Muscle of leg (tissue), 11 donors: ENCODE results near the gene TSPAN31. TPM values are rescaled to one million over a fixed set of nuclear protein-coding genes. Genes with fewer than 3 reads are reported as not detected.
A peak's percentile ranks its signal among the peaks of the same experiment; 100 is the strongest.

Experiments used
- DNase-seq: peaks from one replicate; pipeline ENCODE4 v3.0.0; 2013
- H3K27ac ChIP-seq: one replicate; pipeline ENCODE4 v1.5.1; 2013; ENCODE audit warnings: mild to moderate bottlenecking, low read length, control low read depth
- H3K27me3 ChIP-seq: one replicate; pipeline ENCODE4 v1.6.1; 2013; ENCODE audit warnings: low read length; ENCODE audit not compliant: control insufficient read depth, insufficient read depth
- H3K36me3 ChIP-seq: one replicate; pipeline ENCODE4 v1.6.1; 2013; ENCODE audit warnings: low read length; ENCODE audit not compliant: control insufficient read depth, insufficient read depth
- H3K4me1 ChIP-seq: one replicate; pipeline ENCODE4 v1.6.1; 2013; ENCODE audit warnings: low read length; ENCODE audit not compliant: control insufficient read depth, insufficient read depth
- H3K4me3 ChIP-seq: one replicate; pipeline ENCODE4 v1.5.1; 2013; ENCODE audit warnings: low read length, control low read depth
- H3K9me3 ChIP-seq: replicated peaks from 2 replicates; pipeline ENCODE4 v1.6.1; 2013; ENCODE audit warnings: low read depth, low read length; ENCODE audit not compliant: control insufficient read depth
- WGBS: methylation state at CpG from one replicate; pipeline ENCODE4 v1.1.5; 2013; ENCODE audit warnings: missing lambda C conversion rate; ENCODE audit not compliant: insufficient coverage; 5-methylcytosine and 5-hydroxymethylcytosine counted together
- polyA plus RNA-seq, 8 donors: library from polyadenylated mRNA; unstranded; fragments of 120-200 nt; gene quantifications; one replicate each; pipeline versions ENCODE4 v1.2.1 to v1.2.3, GENCODE V29; 2013; ENCODE audit warnings: inconsistent platforms in 1 of 8, low replicate concordance in 1 of 8; ENCODE audit not compliant: insufficient read length in 8 of 8, insufficient read depth in 1 of 8
- total RNA-seq: library from RNA; stranded (reverse); fragments of 120-200 nt; gene quantifications from one replicate; pipeline ENCODE4 v1.2.4, GENCODE V29; 2013

The TSPAN31 gene
- total and polyA plus RNA-seq, 9 donors: 26.3 to 52.5 (median 45.0) TPM

- Histone ChIP-seq H3K4me3 (no peak overlapping the region), H3K36me3 (peaks cover 12% of the 10 kb centered on the region), H3K4me1 (peaks cover 23% of the 10 kb centered on the region), H3K27ac (no peak overlapping the region), H3K27me3 (peaks cover 21% of the 10 kb centered on the region), H3K9me3 (no peaks in the 10 kb centered on the region)
- peak; percentile 29 for DNase-seq
- WGBS: 41% methylated on average over 13 of the region's 21 CpGs
Observed at GRCh38 chr12:57727758-57728395, 17.0 kb upstream of the TSPAN31 start.

- Histone ChIP-seq H3K4me3 (no peak overlapping the region), H3K4me1 (peaks cover 37% of the 10 kb centered on the region), H3K36me3 (peaks cover 14% of the 10 kb centered on the region), H3K27ac (no peak overlapping the region), H3K27me3 (peaks cover 23% of the 10 kb centered on the region), H3K9me3 (no peaks in the 10 kb centered on the region)
- no peak for DNase-seq
- 50% methylated on average over 3 of the region's 5 CpGs for WGBS
Observed at GRCh38 chr12:57729321-57729844, 15.5 kb upstream of the TSPAN31 start.

- H3K27ac ChIP-seq: no peak overlapping the region
- WGBS: 78% methylated on average over 10 of the region's 13 CpGs
- no peak for DNase-seq
- H3K27me3 ChIP-seq: peaks cover 25% of the 10 kb centered on the region
- H3K4me1 ChIP-seq: peaks cover 48% of the 10 kb centered on the region
- no peaks in the 10 kb centered on the region for H3K9me3 ChIP-seq
- H3K36me3 ChIP-seq: peaks cover 14% of the 10 kb centered on the region
- H3K4me3 ChIP-seq: no peak overlapping the region
Observed at GRCh38 chr12:57730336-57731067, 14.3 kb upstream of the TSPAN31 start.

- Histone ChIP-seq H3K4me1 (peaks cover 51% of the 10 kb centered on the region), H3K36me3 (peaks cover 14% of the 10 kb centered on the region), H3K4me3 (no peak overlapping the region), H3K27me3 (peaks cover 31% of the 10 kb centered on the region), H3K9me3 (no peaks in the 10 kb centered on the region), H3K27ac (no peak overlapping the region)
- WGBS: 90% methylated on average over 13 of the region's 19 CpGs
- DNase-seq: no peak
Observed at GRCh38 chr12:57731411-57732080, 13.3 kb upstream of the TSPAN31 start.

- no peak for DNase-seq
- H3K27ac ChIP-seq: no peak overlapping the region
- H3K4me1 ChIP-seq: peaks cover 51% of the 10 kb centered on the region
- H3K4me3 ChIP-seq: no peak overlapping the region
- no CpG with 5 or more reads among the region's 4 CpGs for WGBS
- no peaks in the 10 kb centered on the region for H3K9me3 ChIP-seq
- H3K36me3 ChIP-seq: peaks cover 14% of the 10 kb centered on the region
- H3K27me3 ChIP-seq: peaks cover 33% of the 10 kb centered on the region
Observed at GRCh38 chr12:57732270-57732669, 12.6 kb upstream of the TSPAN31 start.

GRCh38 chr12:57732726-57733593 is 11.9 kb upstream of the TSPAN31 start:
- DNase-seq: peak; percentile 2
- Histone ChIP-seq H3K27ac (no peak overlapping the region), H3K4me1 (peaks cover 49% of the 10 kb centered on the region), H3K9me3 (no peaks in the 10 kb centered on the region), H3K27me3 (peaks cover 34% of the 10 kb centered on the region), H3K4me3 (no peak overlapping the region), H3K36me3 (peaks cover 14% of the 10 kb centered on the region)
- WGBS: 79% methylated on average over 4 of the region's 11 CpGs

GRCh38 chr12:57733928-57734327 is 10.9 kb upstream of the TSPAN31 start:
- Histone ChIP-seq H3K27ac (peak overlapping the region; percentile 85), H3K36me3 (peaks cover 14% of the 10 kb centered on the region), H3K9me3 (no peaks in the 10 kb centered on the region), H3K27me3 (peaks cover 37% of the 10 kb centered on the region), H3K4me1 (peaks cover 55% of the 10 kb centered on the region), H3K4me3 (no peak overlapping the region)
- 79% methylated on average over 5 of the region's 6 CpGs for WGBS
- no peak for DNase-seq

- WGBS: 88% methylated on average over 1 of the region's 4 CpGs
- Histone ChIP-seq H3K27me3 (peaks cover 44% of the 10 kb centered on the region), H3K36me3 (peaks cover 11% of the 10 kb centered on the region), H3K9me3 (no peaks in the 10 kb centered on the region), H3K4me3 (no peak overlapping the region), H3K4me1 (peaks cover 60% of the 10 kb centered on the region), H3K27ac (peak overlapping the region; percentile 85)
- DNase-seq: peak; percentile 50
Observed at GRCh38 chr12:57734591-57734990, 10.2 kb upstream of the TSPAN31 start.

- Histone ChIP-seq H3K27ac (peak overlapping the region; percentile 85), H3K9me3 (no peaks in the 10 kb centered on the region), H3K4me3 (peak overlapping the region; percentile 13), H3K27me3 (peaks cover 51% of the 10 kb centered on the region), H3K36me3 (peaks cover 8% of the 10 kb centered on the region), H3K4me1 (peaks cover 59% of the 10 kb centered on the region)
- peak; percentile 88 for DNase-seq
- WGBS: 20% methylated on average over 1 of the region's 8 CpGs
Observed at GRCh38 chr12:57735198-57735855, 9.5 kb upstream of the TSPAN31 start.
